ENCODE results near the gene ERBB2.

ERBB2 gene

GRCh38 chr17:39726617-39727016 is 26.8 kb downstream of the ERBB2 start:
- Histone ChIP-seq H3K9me3 (no peaks in the 10 kb centered on the region), H3K4me1 (no peaks in the 10 kb centered on the region), H3K27me3 (no peaks in the 10 kb centered on the region), H3K4me3 (ENCODE audit: low read depth, low read length) (no peak overlapping the region), H3K36me3 (no peaks in the 10 kb centered on the region)
- TF ChIP-seq, protein P1, sequence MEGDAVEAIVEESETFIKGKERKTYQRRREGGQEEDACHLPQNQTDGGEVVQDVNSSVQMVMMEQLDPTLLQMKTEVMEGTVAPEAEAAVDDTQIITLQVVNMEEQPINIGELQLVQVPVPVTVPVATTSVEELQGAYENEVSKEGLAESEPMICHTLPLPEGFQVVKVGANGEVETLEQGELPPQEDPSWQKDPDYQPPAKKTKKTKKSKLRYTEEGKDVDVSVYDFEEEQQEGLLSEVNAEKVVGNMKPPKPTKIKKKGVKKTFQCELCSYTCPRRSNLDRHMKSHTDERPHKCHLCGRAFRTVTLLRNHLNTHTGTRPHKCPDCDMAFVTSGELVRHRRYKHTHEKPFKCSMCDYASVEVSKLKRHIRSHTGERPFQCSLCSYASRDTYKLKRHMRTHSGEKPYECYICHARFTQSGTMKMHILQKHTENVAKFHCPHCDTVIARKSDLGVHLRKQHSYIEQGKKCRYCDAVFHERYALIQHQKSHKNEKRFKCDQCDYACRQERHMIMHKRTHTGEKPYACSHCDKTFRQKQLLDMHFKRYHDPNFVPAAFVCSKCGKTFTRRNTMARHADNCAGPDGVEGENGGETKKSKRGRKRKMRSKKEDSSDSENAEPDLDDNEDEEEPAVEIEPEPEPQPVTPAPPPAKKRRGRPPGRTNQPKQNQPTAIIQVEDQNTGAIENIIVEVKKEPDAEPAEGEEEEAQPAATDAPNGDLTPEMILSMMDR (IDR thresholded peaks at IDR 0.05; ENCODE audit: low read depth, low read length), result no peak
- DNase-seq, result no peak

GRCh38 chr17:39727556-39727955 is 27.7 kb downstream of the ERBB2 start:
- H3K36me3 ChIP-seq, result no peaks in the 10 kb centered on the region
- no peak for DNase-seq
- H3K4me3 ChIP-seq (ENCODE audit: low read depth, low read length), result no peak overlapping the region
- H3K9me3 ChIP-seq, result no peaks in the 10 kb centered on the region
- H3K27me3 ChIP-seq, result no peaks in the 10 kb centered on the region
- TF ChIP-seq, protein P1 (IDR thresholded peaks at IDR 0.05; ENCODE audit: low read depth, low read length), result no peak
- no peaks in the 10 kb centered on the region for H3K4me1 ChIP-seq

- DNase-seq, result no peak
- H3K4me3 ChIP-seq (ENCODE audit: low read depth, low read length), result peak overlapping the region; percentile 82
- TF ChIP-seq, protein P1 (IDR thresholded peaks at IDR 0.05; ENCODE audit: low read depth, low read length), result no peak
- no peaks in the 10 kb centered on the region for H3K4me1 ChIP-seq
- no peaks in the 10 kb centered on the region for H3K36me3 ChIP-seq
- H3K27me3 ChIP-seq, result no peaks in the 10 kb centered on the region
- no peaks in the 10 kb centered on the region for H3K9me3 ChIP-seq
These were observed 29.5 kb downstream of the ERBB2 start for GRCh38 chr17:39729280-39729851.

DNA sequence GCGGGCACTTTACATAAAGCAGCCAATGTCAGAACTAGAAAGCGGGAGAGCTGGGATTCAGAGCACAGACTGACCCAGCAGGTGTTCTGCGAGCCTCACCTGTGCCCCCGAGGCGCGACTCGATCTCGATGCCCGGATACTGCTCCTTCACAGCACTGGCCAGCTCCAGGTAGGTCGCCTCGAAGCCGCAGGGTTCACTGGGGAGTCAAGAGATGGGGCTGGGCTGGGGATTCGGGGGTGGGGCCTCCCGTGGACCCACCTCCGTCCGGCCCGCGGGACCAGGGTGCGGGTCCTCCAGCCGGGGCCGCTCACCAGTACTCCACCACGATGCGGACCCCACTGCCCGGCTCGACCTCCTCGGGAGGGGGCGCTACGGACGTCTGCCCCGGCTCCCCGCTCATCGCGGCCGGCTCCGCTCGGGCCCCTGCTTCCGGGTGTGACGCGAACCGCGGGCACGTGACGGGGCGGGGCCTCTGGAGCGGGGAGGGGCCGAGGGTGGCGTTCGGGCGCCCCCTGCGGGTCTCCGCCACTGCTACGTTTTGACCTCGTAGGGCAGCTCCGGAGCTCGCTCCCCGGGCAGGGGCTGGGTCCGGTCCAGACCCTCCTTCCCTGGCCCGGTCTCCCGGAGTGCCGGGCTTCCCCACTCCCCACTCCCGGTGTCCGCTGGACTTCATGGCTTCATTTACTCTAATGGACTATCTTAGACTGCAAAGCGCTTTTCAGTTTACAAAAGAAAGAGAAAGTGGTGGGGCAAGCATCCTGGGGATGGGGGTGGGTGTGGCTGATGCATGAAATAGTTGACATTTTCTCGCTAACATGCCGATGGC is 30.4 kb downstream of the ERBB2 start, which contains the start of gene MIEN1:
Gene MIEN1 (minus strand): TSS at position 438 of the 827 bp plus-strand sequence. CDS start 37 bp downstream, at position 401.
- Histone ChIP-seq H3K4me1 (no peaks in the 10 kb centered on the region), H3K9me3 (no peaks in the 10 kb centered on the region), H3K27me3 (no peaks in the 10 kb centered on the region; the same call in 1 of the 2 replicates), H3K36me3 (no peaks in the 10 kb centered on the region), H3K4me3 (ENCODE audit: low read depth, low read length) (peak within 1 kb of the TSS; percentile 82)
- peak; percentile 95 for DNase-seq
- TF ChIP-seq, protein P1 (IDR thresholded peaks at IDR 0.05; ENCODE audit: low read depth, low read length), result peak; percentile 75

DNA sequence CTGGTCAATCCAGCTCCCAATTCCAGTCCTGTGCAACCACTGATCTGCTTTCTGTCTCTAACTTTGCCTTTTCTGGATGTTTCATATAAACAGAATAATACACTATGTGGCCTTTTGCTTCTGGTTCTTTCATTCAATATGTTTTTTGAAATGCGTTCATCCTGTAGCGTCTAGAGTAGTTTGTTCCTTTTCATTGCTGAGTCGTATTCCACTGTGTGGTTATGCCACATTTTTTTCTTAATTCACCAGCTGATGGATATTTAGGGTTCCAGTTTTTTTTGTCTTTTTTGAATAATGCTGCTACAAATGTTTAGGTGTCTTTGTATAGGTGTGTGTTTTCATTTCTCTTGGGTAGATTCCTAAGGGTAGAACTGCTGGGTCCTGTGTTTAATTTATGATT is 32.7 kb downstream of the ERBB2 start:
- no peak for DNase-seq
- no peaks in the 10 kb centered on the region for H3K36me3 ChIP-seq
- TF ChIP-seq, protein P1 (IDR thresholded peaks at IDR 0.05; ENCODE audit: low read depth, low read length), result no peak

GRCh38 chr17:39735882-39736281 is 36.0 kb downstream of the ERBB2 start:
- no peak for DNase-seq
- TF ChIP-seq, protein P1 (IDR thresholded peaks at IDR 0.05; ENCODE audit: low read depth, low read length), result no peak
- H3K4me3 ChIP-seq (ENCODE audit: low read depth, low read length), result no peak overlapping the region
- H3K27me3 ChIP-seq, result peaks cover 45% of the 10 kb centered on the region
- no peaks in the 10 kb centered on the region for H3K4me1 ChIP-seq
- no peaks in the 10 kb centered on the region for H3K36me3 ChIP-seq
- no peaks in the 10 kb centered on the region for H3K9me3 ChIP-seq

More for the DNA sequence above, 32.7 kb downstream of the ERBB2 start:
- Histone ChIP-seq H3K4me1 (no peaks in the 10 kb centered on the region), H3K4me3 (ENCODE audit: low read depth, low read length) (no peak overlapping the region), H3K9me3 (no peaks in the 10 kb centered on the region), H3K27me3 (peaks cover 15% of the 10 kb centered on the region)
